ENCODE measurements around the gene LRP8.
"Not testable (repeated sequence)": the region's sequence is repeated elsewhere in the genome, so short reads cannot be mapped to it uniquely, and the experiment has no call there.

Gene LRP8

GRCh38 chr1:53292690-53293089 is 35.2 kb downstream of the LRP8 start:
- Histone ChIP-seq H3K4me3 (ENCODE audit: low read depth, low read length) (no peak overlapping the region), H3K27me3 (ENCODE audit: insufficient read depth, low read length) (no peaks in the 10 kb centered on the region), H3K36me3 (ENCODE audit: insufficient read depth, low read length) (no peaks in the 10 kb centered on the region), H3K79me2 (ENCODE audit: control insufficient read depth, insufficient read depth, low read length, unreplicated experiment) (peaks cover 4% of the 10 kb centered on the region), H2AFZ (ENCODE audit: low read length, unreplicated experiment) (no peak overlapping the region), H3K4me1 (ENCODE audit: control insufficient read depth, insufficient read depth, low read length, unreplicated experiment) (peaks cover 31% of the 10 kb centered on the region), H3K27ac (ENCODE audit: low read depth, low read length) (no peak overlapping the region)

GRCh38 chr1:53291574-53291973 is 36.3 kb downstream of the LRP8 start:
- Histone ChIP-seq H2AFZ (ENCODE audit: low read length, unreplicated experiment) (no peak overlapping the region), H3K4me1 (ENCODE audit: control insufficient read depth, insufficient read depth, low read length, unreplicated experiment) (peaks cover 31% of the 10 kb centered on the region), H3K27ac (ENCODE audit: low read depth, low read length) (no peak overlapping the region), H3K79me2 (ENCODE audit: control insufficient read depth, insufficient read depth, low read length, unreplicated experiment) (peaks cover 4% of the 10 kb centered on the region), H3K36me3 (ENCODE audit: insufficient read depth, low read length) (no peaks in the 10 kb centered on the region), H3K4me3 (ENCODE audit: low read depth, low read length) (no peak overlapping the region), H3K27me3 (ENCODE audit: insufficient read depth, low read length) (no peaks in the 10 kb centered on the region)

GRCh38 chr1:53288790-53289429 is 39.0 kb downstream of the LRP8 start:
- no peak overlapping the region for H3K4me3 ChIP-seq (ENCODE audit: low read depth, low read length)
- H3K27me3 ChIP-seq (ENCODE audit: insufficient read depth, low read length), result no peaks in the 10 kb centered on the region
- no peaks in the 10 kb centered on the region for H3K36me3 ChIP-seq (ENCODE audit: insufficient read depth, low read length)
- peaks cover 16% of the 10 kb centered on the region for H3K4me1 ChIP-seq (ENCODE audit: control insufficient read depth, insufficient read depth, low read length, unreplicated experiment)
- no peak overlapping the region for H2AFZ ChIP-seq (ENCODE audit: low read length, unreplicated experiment)
- H3K27ac ChIP-seq (ENCODE audit: low read depth, low read length), result no peak overlapping the region
- no peaks in the 10 kb centered on the region for H3K79me2 ChIP-seq (ENCODE audit: control insufficient read depth, insufficient read depth, low read length, unreplicated experiment)

DNA sequence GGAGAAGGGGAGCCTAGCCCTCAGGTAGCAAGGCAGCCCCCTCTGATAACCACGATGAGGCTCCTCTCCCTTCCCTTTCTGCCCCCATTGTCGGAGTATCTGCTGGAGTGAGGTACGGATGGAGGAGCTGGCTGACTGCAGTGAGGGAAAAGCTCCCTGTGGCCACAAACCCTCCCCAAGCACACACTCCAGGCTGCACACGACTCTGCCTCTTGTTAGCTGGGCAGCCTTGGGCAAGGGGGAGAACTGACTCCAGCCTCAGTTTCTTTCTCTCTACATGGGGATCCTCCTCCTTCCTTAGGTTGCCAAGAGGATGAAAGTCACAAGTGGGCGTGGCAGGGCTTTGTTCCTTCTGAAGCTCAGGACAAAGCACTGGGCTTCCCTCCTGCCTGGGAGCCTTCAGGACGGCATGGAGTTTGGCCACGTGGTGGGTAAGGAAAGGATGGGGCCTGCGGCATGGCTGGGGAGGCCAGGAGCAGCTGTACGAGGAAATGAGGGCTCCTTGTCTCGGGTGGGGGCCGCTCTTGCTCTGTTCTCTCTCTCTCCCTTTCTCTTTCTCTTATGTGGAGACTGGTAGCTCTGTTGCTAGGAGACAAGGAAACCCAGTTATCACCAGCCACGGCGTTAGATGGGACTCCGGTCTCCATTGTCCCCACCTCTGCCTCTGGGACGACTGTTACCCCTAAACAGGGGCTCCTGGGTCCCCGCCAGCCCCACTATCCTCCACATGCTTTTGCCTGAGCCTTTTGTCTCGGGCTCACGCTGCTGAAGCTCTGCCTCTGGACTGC is 39.7 kb downstream of the LRP8 start:
- H3K36me3 ChIP-seq (ENCODE audit: insufficient read depth, low read length), result no peaks in the 10 kb centered on the region
- H3K4me3 ChIP-seq (ENCODE audit: low read depth, low read length), result no peak overlapping the region
- H3K79me2 ChIP-seq (ENCODE audit: control insufficient read depth, insufficient read depth, low read length, unreplicated experiment), result no peaks in the 10 kb centered on the region
- H3K4me1 ChIP-seq (ENCODE audit: control insufficient read depth, insufficient read depth, low read length, unreplicated experiment), result peaks cover 9% of the 10 kb centered on the region
- no peaks in the 10 kb centered on the region for H3K27me3 ChIP-seq (ENCODE audit: insufficient read depth, low read length)
- H3K27ac ChIP-seq (ENCODE audit: low read depth, low read length), result no peak overlapping the region
- H2AFZ ChIP-seq (ENCODE audit: low read length, unreplicated experiment), result no peak overlapping the region

GRCh38 chr1:53286955-53287354 is 40.9 kb downstream of the LRP8 start:
- no peak overlapping the region for H3K27ac ChIP-seq (ENCODE audit: low read depth, low read length)
- no peak overlapping the region for H3K4me3 ChIP-seq (ENCODE audit: low read depth, low read length)
- H3K79me2 ChIP-seq (ENCODE audit: control insufficient read depth, insufficient read depth, low read length, unreplicated experiment), result no peaks in the 10 kb centered on the region
- no peaks in the 10 kb centered on the region for H3K4me1 ChIP-seq (ENCODE audit: control insufficient read depth, insufficient read depth, low read length, unreplicated experiment)
- H3K36me3 ChIP-seq (ENCODE audit: insufficient read depth, low read length), result no peaks in the 10 kb centered on the region
- no peak overlapping the region for H2AFZ ChIP-seq (ENCODE audit: low read length, unreplicated experiment)
- no peaks in the 10 kb centered on the region for H3K27me3 ChIP-seq (ENCODE audit: insufficient read depth, low read length)

- Histone ChIP-seq H3K27me3 (ENCODE audit: insufficient read depth, low read length) (no peaks in the 10 kb centered on the region), H3K4me3 (ENCODE audit: low read depth, low read length) (no peak overlapping the region), H2AFZ (ENCODE audit: low read length, unreplicated experiment) (no peak overlapping the region), H3K4me1 (ENCODE audit: control insufficient read depth, insufficient read depth, low read length, unreplicated experiment) (no peaks in the 10 kb centered on the region), H3K79me2 (ENCODE audit: control insufficient read depth, insufficient read depth, low read length, unreplicated experiment) (no peaks in the 10 kb centered on the region), H3K27ac (ENCODE audit: low read depth, low read length) (no peak overlapping the region), H3K36me3 (ENCODE audit: insufficient read depth, low read length) (no peaks in the 10 kb centered on the region)
Measured at GRCh38 chr1:53285969-53286760, 41.7 kb downstream of the LRP8 start.

DNA sequence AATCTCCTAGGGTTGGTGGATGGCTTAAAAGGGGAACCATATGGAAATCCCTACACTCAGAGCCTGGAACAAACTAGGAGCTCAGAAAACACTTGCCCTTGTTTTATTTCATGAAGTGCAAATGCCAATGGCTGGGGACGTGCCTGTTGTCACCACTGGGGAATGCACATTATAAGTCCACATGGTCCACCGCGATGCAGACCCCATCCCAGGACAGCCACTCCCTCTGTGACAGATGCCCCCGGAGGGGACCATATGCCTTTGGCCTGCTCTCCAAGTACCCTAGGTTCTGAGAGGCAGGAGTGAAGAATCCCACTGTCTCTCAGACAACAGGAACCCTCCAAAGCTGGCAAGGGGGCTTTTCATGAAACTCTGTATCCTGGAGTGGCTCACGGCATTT is 42.3 kb downstream of the LRP8 start:
- Histone ChIP-seq H3K36me3 (ENCODE audit: insufficient read depth, low read length) (no peaks in the 10 kb centered on the region), H3K4me1 (ENCODE audit: control insufficient read depth, insufficient read depth, low read length, unreplicated experiment) (no peaks in the 10 kb centered on the region), H3K27me3 (ENCODE audit: insufficient read depth, low read length) (no peaks in the 10 kb centered on the region), H3K27ac (ENCODE audit: low read depth, low read length) (no peak overlapping the region), H2AFZ (ENCODE audit: low read length, unreplicated experiment) (no peak overlapping the region), H3K4me3 (ENCODE audit: low read depth, low read length) (no peak overlapping the region), H3K79me2 (ENCODE audit: control insufficient read depth, insufficient read depth, low read length, unreplicated experiment) (no peaks in the 10 kb centered on the region)

- H3K4me3 ChIP-seq (ENCODE audit: low read depth, low read length), result no peak overlapping the region
- no peaks in the 10 kb centered on the region for H3K27me3 ChIP-seq (ENCODE audit: insufficient read depth, low read length)
- no peaks in the 10 kb centered on the region for H3K36me3 ChIP-seq (ENCODE audit: insufficient read depth, low read length)
- H3K4me1 ChIP-seq (ENCODE audit: control insufficient read depth, insufficient read depth, low read length, unreplicated experiment), result no peaks in the 10 kb centered on the region
- no peak overlapping the region for H3K27ac ChIP-seq (ENCODE audit: low read depth, low read length)
- no peak overlapping the region for H2AFZ ChIP-seq (ENCODE audit: low read length, unreplicated experiment)
- H3K79me2 ChIP-seq (ENCODE audit: control insufficient read depth, insufficient read depth, low read length, unreplicated experiment), result no peaks in the 10 kb centered on the region
Measured at GRCh38 chr1:53284224-53285020, 43.4 kb downstream of the LRP8 start.

DNA sequence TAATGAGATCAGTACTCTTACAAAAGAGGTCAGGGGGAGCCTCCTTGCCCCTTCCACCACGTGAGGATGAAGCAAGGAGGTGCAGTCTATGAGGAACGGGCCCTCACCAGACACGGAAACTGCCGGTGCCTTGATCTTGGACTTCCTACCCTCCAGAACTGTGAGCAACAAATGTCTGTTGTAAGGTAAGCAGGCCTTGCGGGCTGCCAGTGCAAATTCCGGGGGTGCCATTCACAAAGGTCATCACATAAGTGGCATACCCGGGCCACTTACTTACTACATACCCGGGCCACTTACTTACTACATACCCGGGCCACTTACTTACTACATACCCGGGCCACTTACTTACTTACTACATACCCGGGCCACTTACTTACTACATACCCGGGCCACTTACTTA is 44.7 kb downstream of the LRP8 start:
- not testable (repeated sequence) for H2AFZ ChIP-seq (ENCODE audit: low read length, unreplicated experiment); H3K27me3 ChIP-seq (ENCODE audit: insufficient read depth, low read length); H3K36me3 ChIP-seq (ENCODE audit: insufficient read depth, low read length); H3K4me3 ChIP-seq (ENCODE audit: low read depth, low read length); H3K79me2 ChIP-seq (ENCODE audit: control insufficient read depth, insufficient read depth, low read length, unreplicated experiment); H3K27ac ChIP-seq (ENCODE audit: low read depth, low read length); H3K4me1 ChIP-seq (ENCODE audit: control insufficient read depth, insufficient read depth, low read length, unreplicated experiment)

DNA sequence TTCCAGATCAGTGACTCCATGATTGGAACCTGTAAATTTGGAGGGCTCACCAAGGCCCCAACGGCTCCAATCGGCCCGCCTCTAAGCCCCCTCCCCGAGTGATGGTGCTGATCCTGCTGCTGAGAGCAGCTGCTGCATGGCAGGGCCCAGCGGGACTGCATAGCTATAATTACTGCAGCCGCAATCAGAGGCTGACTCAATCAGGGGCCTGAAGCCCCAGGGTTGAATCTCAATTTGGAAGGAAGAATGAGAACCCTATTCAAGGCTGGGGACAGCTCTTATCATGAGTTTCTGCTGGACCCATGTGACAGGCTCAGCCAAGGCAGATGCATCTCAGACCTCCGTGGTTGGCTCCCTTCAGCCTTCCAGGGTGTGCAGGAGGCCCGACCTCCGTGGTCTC is 46.7 kb downstream of the LRP8 start:
- H2AFZ ChIP-seq (ENCODE audit: low read length, unreplicated experiment), result no peak overlapping the region
- no peaks in the 10 kb centered on the region for H3K4me1 ChIP-seq (ENCODE audit: control insufficient read depth, insufficient read depth, low read length, unreplicated experiment)
- H3K79me2 ChIP-seq (ENCODE audit: control insufficient read depth, insufficient read depth, low read length, unreplicated experiment), result no peaks in the 10 kb centered on the region
- H3K27ac ChIP-seq (ENCODE audit: low read depth, low read length), result no peak overlapping the region
- no peaks in the 10 kb centered on the region for H3K36me3 ChIP-seq (ENCODE audit: insufficient read depth, low read length)
- no peak overlapping the region for H3K4me3 ChIP-seq (ENCODE audit: low read depth, low read length)
- H3K27me3 ChIP-seq (ENCODE audit: insufficient read depth, low read length), result no peaks in the 10 kb centered on the region

All from ACC112 (cell line).